ENCODE measurements around the gene CLSTN2.

- TF ChIP-seq POLR2A (IDR thresholded peaks at IDR 0.05): no peak
- TF ChIP-seq CTCF (IDR thresholded peaks at IDR 0.05 in 8 of 11, conservative IDR thresholded peaks at IDR 0.05 in 3 of 11): no peak
These were observed 159.5 kb downstream of the CLSTN2 start for GRCh38 chr3:140094487-140094886.
